ENCODE data around the gene LAMA4.

DNA sequence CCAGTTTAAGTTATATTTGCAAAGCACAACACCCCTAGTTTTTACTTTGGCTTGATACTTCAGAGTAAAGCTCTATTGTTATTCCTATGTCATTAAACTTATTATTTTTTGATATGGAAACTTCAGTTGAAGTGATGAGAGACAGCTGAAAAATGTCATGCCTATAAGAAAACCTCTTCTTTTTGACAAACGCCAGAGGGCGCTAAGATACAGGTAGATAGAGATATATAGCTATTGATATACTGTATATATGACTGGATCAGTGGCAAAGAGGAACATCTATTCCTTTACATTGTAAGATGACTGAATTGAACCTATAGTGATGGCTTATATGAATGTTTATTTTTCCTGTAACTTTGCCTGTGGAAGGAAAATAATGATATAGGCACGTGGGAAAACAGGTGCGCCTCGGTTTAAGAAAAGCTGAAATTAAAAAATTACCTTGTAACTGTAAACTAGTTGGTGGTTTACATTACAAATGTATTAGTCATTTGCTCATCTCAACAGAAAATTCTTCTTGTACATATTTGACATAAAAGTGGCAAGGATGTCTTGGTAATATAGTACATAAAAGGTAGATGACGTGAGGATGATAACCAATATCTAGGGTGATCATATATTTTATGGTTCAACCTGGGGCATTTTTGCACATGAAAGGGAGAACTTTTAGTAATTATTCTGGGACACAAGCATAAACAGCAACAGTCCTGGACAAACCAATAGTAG lies 74.1 kb downstream of the LAMA4 start:
- TF ChIP-seq, protein P1, sequence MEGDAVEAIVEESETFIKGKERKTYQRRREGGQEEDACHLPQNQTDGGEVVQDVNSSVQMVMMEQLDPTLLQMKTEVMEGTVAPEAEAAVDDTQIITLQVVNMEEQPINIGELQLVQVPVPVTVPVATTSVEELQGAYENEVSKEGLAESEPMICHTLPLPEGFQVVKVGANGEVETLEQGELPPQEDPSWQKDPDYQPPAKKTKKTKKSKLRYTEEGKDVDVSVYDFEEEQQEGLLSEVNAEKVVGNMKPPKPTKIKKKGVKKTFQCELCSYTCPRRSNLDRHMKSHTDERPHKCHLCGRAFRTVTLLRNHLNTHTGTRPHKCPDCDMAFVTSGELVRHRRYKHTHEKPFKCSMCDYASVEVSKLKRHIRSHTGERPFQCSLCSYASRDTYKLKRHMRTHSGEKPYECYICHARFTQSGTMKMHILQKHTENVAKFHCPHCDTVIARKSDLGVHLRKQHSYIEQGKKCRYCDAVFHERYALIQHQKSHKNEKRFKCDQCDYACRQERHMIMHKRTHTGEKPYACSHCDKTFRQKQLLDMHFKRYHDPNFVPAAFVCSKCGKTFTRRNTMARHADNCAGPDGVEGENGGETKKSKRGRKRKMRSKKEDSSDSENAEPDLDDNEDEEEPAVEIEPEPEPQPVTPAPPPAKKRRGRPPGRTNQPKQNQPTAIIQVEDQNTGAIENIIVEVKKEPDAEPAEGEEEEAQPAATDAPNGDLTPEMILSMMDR (CRISPR knock-in tag; IDR thresholded peaks at IDR 0.05) = peak; percentile 79
- TF ChIP-seq ZNF160 (CRISPR knock-in tag; IDR thresholded peaks at IDR 0.05) (no peak), EP300 (IDR thresholded peaks at IDR 0.05; ENCODE audit: low read depth in 2 of 2, low read length in 2 of 2) (no peak), EP300 (CRISPR knock-in tag; IDR thresholded peaks at IDR 0.05; ENCODE audit: borderline replicate concordance) (no peak), MXI1 (IDR thresholded peaks at IDR 0.05; ENCODE audit: borderline replicate concordance, low read depth, low read length) (no peak), DNMT1 (CRISPR knock-in tag; IDR thresholded peaks at IDR 0.05) (no peak), FLYWCH1 (CRISPR knock-in tag; IDR thresholded peaks at IDR 0.05) (no peak), FOXK2 (IDR thresholded peaks at IDR 0.05) (no peak)
- TF ChIP-seq, protein P2, sequence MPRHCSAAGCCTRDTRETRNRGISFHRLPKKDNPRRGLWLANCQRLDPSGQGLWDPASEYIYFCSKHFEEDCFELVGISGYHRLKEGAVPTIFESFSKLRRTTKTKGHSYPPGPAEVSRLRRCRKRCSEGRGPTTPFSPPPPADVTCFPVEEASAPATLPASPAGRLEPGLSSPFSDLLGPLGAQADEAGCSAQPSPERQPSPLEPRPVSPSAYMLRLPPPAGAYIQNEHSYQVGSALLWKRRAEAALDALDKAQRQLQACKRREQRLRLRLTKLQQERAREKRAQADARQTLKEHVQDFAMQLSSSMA (CRISPR knock-in tag; IDR thresholded peaks at IDR 0.05) = no peak
